ENCODE measurements around the gene KCNIP1.

KCNIP1 gene

DNA sequence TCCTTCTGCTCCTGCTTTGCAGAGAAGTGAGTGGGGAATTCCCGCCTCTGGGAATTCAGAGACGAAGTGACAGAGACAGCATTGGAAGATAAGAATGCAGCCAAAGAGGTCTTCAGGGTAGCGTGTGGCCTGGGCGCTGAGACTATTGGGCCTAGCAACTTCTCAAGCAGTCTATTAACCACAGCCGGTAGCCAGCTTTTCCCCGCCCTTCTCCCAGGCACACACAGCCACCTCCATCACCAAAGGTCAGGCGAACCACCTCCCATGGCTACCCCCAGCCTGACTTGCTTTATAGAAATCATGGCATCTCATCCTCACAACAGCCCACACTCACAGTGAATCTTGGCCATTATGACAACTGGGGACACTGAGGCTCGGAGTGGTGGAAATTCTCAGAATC, 124.2 kb downstream of the KCNIP1 start:
- H3K14ac ChIP-seq (ENCODE audit: low read length) = no peak overlapping the region
- no peaks in the 10 kb centered on the region for H3K79me1 ChIP-seq (ENCODE audit: low read depth, low read length)
- H3K4me2 ChIP-seq (ENCODE audit: insufficient read depth, low read length, poor library complexity, severe bottlenecking) = no peak overlapping the region
- no peak overlapping the region for H2AFZ ChIP-seq (ENCODE audit: low read length)
- H2AK5ac ChIP-seq (ENCODE audit: low read depth, low read length) = no peak overlapping the region
- no peak overlapping the region for H2BK5ac ChIP-seq (ENCODE audit: low read length)
- H4K8ac ChIP-seq (ENCODE audit: low read depth, low read length) = no peak overlapping the region
- H3K27me3 ChIP-seq (ENCODE audit: control insufficient read depth in 3 of 3, insufficient read depth in 3 of 3, low read depth in 1 of 3, low read length in 3 of 3) = peaks cover 0 to 7% (median 0%) of the 10 kb centered on the region in 3 experiments
- H3K9ac ChIP-seq (ENCODE audit: low read depth, low read length, poor library complexity) = no peak overlapping the region
- H3K9me3 ChIP-seq (replicated peaks in 1 of 2; ENCODE audit: control insufficient read depth in 2 of 2, insufficient read depth in 1 of 2, low read depth in 1 of 2, low read length in 2 of 2) = no peaks in the 10 kb centered on the region
- H3K36me3 ChIP-seq (replicated peaks in 1 of 2; ENCODE audit: control insufficient read depth in 2 of 2, insufficient read depth in 2 of 2, low read length in 2 of 2) = no peaks in the 10 kb centered on the region
- H4K91ac ChIP-seq (ENCODE audit: low read depth, low read length, poor library complexity) = no peak overlapping the region
- no peak for DNase-seq (ENCODE audit: low spot score)
- no peak overlapping the region for H2BK12ac ChIP-seq (ENCODE audit: low read length)
- no peak overlapping the region for H3K23ac ChIP-seq (ENCODE audit: low read depth, low read length, poor library complexity)
- H2BK15ac ChIP-seq (ENCODE audit: low read length) = no peak overlapping the region
- peaks cover 0 to 14% of the 10 kb centered on the region in 2 donors for H3K4me1 ChIP-seq (ENCODE audit: control insufficient read depth in 2 of 2, insufficient read depth in 1 of 2, low read depth in 1 of 2, low read length in 2 of 2)
- no peak overlapping the region for H3K4me3 ChIP-seq (ENCODE audit: low read length in 2 of 2)
- H3K4ac ChIP-seq (ENCODE audit: low read length) = no peak overlapping the region
- peak overlapping the region; percentile 16 for H3K18ac ChIP-seq (ENCODE audit: low read length)
- no CpG with 5 or more reads among the region's 8 CpGs for WGBS, 2 donors (ENCODE audit: extremely low coverage in 2 of 2, insufficient read length in 2 of 2, insufficient replicate concordance in 1 of 2)
- H3K27ac ChIP-seq (replicated peaks; ENCODE audit: low read length) = no peak overlapping the region
- H2BK120ac ChIP-seq (ENCODE audit: low read depth, low read length) = no peak overlapping the region

GRCh38 chr5:170628691-170629565, 125.1 kb downstream of the KCNIP1 start:
- Histone ChIP-seq H4K91ac (ENCODE audit: low read depth, low read length, poor library complexity) (no peak overlapping the region), H3K23ac (ENCODE audit: low read depth, low read length, poor library complexity) (no peak overlapping the region), H3K9ac (ENCODE audit: low read depth, low read length, poor library complexity) (no peak overlapping the region), H3K36me3 (replicated peaks in 1 of 2; ENCODE audit: control insufficient read depth in 2 of 2, insufficient read depth in 2 of 2, low read length in 2 of 2) (no peaks in the 10 kb centered on the region), H3K4ac (ENCODE audit: low read length) (no peak overlapping the region), H3K14ac (ENCODE audit: low read length) (no peak overlapping the region), H3K4me3 (ENCODE audit: low read length in 2 of 2) (peak overlapping the region in 1 of 2 donors; percentile 37), H2BK5ac (ENCODE audit: low read length) (no peak overlapping the region), H2BK120ac (ENCODE audit: low read depth, low read length) (no peak overlapping the region), H3K27me3 (ENCODE audit: control insufficient read depth in 3 of 3, insufficient read depth in 3 of 3, low read depth in 1 of 3, low read length in 3 of 3) (peaks cover 0 to 7% (median 0%) of the 10 kb centered on the region in 3 experiments), H3K79me1 (ENCODE audit: low read depth, low read length) (no peaks in the 10 kb centered on the region), H2BK15ac (ENCODE audit: low read length) (no peak overlapping the region), H3K18ac (ENCODE audit: low read length) (peak overlapping the region; percentile 11), H3K4me1 (ENCODE audit: control insufficient read depth in 2 of 2, insufficient read depth in 1 of 2, low read depth in 1 of 2, low read length in 2 of 2) (peaks cover 3 to 16% of the 10 kb centered on the region in 2 donors), H4K8ac (ENCODE audit: low read depth, low read length) (no peak overlapping the region), H3K4me2 (ENCODE audit: insufficient read depth, low read length, poor library complexity, severe bottlenecking) (no peak overlapping the region), H2AFZ (ENCODE audit: low read length) (no peak overlapping the region), H3K27ac (replicated peaks; ENCODE audit: low read length) (no peak overlapping the region), H2AK5ac (ENCODE audit: low read depth, low read length) (no peak overlapping the region), H2BK12ac (ENCODE audit: low read length) (no peak overlapping the region), H3K9me3 (replicated peaks in 1 of 2; ENCODE audit: control insufficient read depth in 2 of 2, insufficient read depth in 1 of 2, low read depth in 1 of 2, low read length in 2 of 2) (no peaks in the 10 kb centered on the region)
- WGBS, 2 donors (ENCODE audit: extremely low coverage in 2 of 2, insufficient read length in 2 of 2, insufficient replicate concordance in 1 of 2) = no CpG with 5 or more reads among the region's 19 CpGs
- DNase-seq (ENCODE audit: low spot score) = no peak

GRCh38 chr5:170629566-170630175, 125.9 kb downstream of the KCNIP1 start:
- Histone ChIP-seq H3K14ac (ENCODE audit: low read length) (no peak overlapping the region), H3K9ac (ENCODE audit: low read depth, low read length, poor library complexity) (no peak overlapping the region), H2AFZ (ENCODE audit: low read length) (no peak overlapping the region), H3K23ac (ENCODE audit: low read depth, low read length, poor library complexity) (no peak overlapping the region), H3K79me1 (ENCODE audit: low read depth, low read length) (no peaks in the 10 kb centered on the region), H2AK5ac (ENCODE audit: low read depth, low read length) (no peak overlapping the region), H3K18ac (ENCODE audit: low read length) (no peak overlapping the region), H3K27me3 (ENCODE audit: control insufficient read depth in 3 of 3, insufficient read depth in 3 of 3, low read depth in 1 of 3, low read length in 3 of 3) (peaks cover 0 to 7% (median 0%) of the 10 kb centered on the region in 3 experiments), H4K91ac (ENCODE audit: low read depth, low read length, poor library complexity) (no peak overlapping the region), H3K9me3 (replicated peaks in 1 of 2; ENCODE audit: control insufficient read depth in 2 of 2, insufficient read depth in 1 of 2, low read depth in 1 of 2, low read length in 2 of 2) (no peaks in the 10 kb centered on the region), H3K27ac (replicated peaks; ENCODE audit: low read length) (no peak overlapping the region), H2BK5ac (ENCODE audit: low read length) (no peak overlapping the region), H4K8ac (ENCODE audit: low read depth, low read length) (no peak overlapping the region), H2BK15ac (ENCODE audit: low read length) (no peak overlapping the region), H3K4me2 (ENCODE audit: insufficient read depth, low read length, poor library complexity, severe bottlenecking) (no peak overlapping the region), H3K36me3 (replicated peaks in 1 of 2; ENCODE audit: control insufficient read depth in 2 of 2, insufficient read depth in 2 of 2, low read length in 2 of 2) (no peaks in the 10 kb centered on the region), H3K4me1 (ENCODE audit: control insufficient read depth in 2 of 2, insufficient read depth in 1 of 2, low read depth in 1 of 2, low read length in 2 of 2) (peaks cover 5 to 20% of the 10 kb centered on the region in 2 donors), H2BK12ac (ENCODE audit: low read length) (no peak overlapping the region), H3K4me3 (ENCODE audit: low read length in 2 of 2) (no peak overlapping the region), H3K4ac (ENCODE audit: low read length) (no peak overlapping the region), H2BK120ac (ENCODE audit: low read depth, low read length) (no peak overlapping the region)
- no peak for DNase-seq (ENCODE audit: low spot score)
- WGBS, 2 donors (ENCODE audit: extremely low coverage in 2 of 2, insufficient read length in 2 of 2, insufficient replicate concordance in 1 of 2) = no CpG with 5 or more reads among the region's 7 CpGs

DNA sequence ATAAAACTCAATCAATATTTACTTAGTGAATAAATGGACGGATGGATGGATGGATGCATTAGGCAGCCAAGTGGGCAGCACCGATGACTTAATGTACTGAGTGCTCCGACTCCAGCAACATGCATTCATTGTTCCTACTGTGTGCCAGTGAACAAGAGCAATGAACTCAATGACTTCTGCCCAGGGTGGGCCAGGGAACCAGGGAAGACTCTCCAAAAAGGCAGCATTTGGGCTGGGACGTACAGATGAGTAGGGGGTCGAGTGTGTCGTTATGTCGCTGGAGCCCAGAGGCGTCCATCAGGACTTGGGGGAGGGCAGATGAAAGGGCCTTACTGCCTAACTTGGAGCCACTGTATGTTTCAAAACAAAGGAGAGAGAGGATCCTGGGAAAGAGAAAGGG, 126.4 kb downstream of the KCNIP1 start:
- no peak for DNase-seq (ENCODE audit: low spot score)
- Histone ChIP-seq H2BK12ac (ENCODE audit: low read length) (no peak overlapping the region), H3K14ac (ENCODE audit: low read length) (no peak overlapping the region), H3K18ac (ENCODE audit: low read length) (no peak overlapping the region), H3K9me3 (replicated peaks in 1 of 2; ENCODE audit: control insufficient read depth in 2 of 2, insufficient read depth in 1 of 2, low read depth in 1 of 2, low read length in 2 of 2) (no peaks in the 10 kb centered on the region), H3K4me2 (ENCODE audit: insufficient read depth, low read length, poor library complexity, severe bottlenecking) (no peak overlapping the region), H3K79me1 (ENCODE audit: low read depth, low read length) (no peaks in the 10 kb centered on the region), H3K4me1 (ENCODE audit: control insufficient read depth in 2 of 2, insufficient read depth in 1 of 2, low read depth in 1 of 2, low read length in 2 of 2) (peaks cover 5 to 20% of the 10 kb centered on the region in 2 donors), H3K9ac (ENCODE audit: low read depth, low read length, poor library complexity) (no peak overlapping the region), H2BK120ac (ENCODE audit: low read depth, low read length) (no peak overlapping the region), H3K4ac (ENCODE audit: low read length) (no peak overlapping the region), H2AK5ac (ENCODE audit: low read depth, low read length) (no peak overlapping the region), H3K4me3 (ENCODE audit: low read length in 2 of 2) (no peak overlapping the region), H2AFZ (ENCODE audit: low read length) (no peak overlapping the region), H4K8ac (ENCODE audit: low read depth, low read length) (no peak overlapping the region), H3K23ac (ENCODE audit: low read depth, low read length, poor library complexity) (no peak overlapping the region), H3K27me3 (ENCODE audit: control insufficient read depth in 3 of 3, insufficient read depth in 3 of 3, low read depth in 1 of 3, low read length in 3 of 3) (peaks cover 0 to 7% (median 0%) of the 10 kb centered on the region in 3 experiments), H4K91ac (ENCODE audit: low read depth, low read length, poor library complexity) (no peak overlapping the region), H2BK15ac (ENCODE audit: low read length) (no peak overlapping the region), H3K36me3 (replicated peaks in 1 of 2; ENCODE audit: control insufficient read depth in 2 of 2, insufficient read depth in 2 of 2, low read length in 2 of 2) (no peaks in the 10 kb centered on the region), H2BK5ac (ENCODE audit: low read length) (no peak overlapping the region), H3K27ac (replicated peaks; ENCODE audit: low read length) (no peak overlapping the region)
- no CpG with 5 or more reads among the region's 8 CpGs for WGBS, 2 donors (ENCODE audit: extremely low coverage in 2 of 2, insufficient read length in 2 of 2, insufficient replicate concordance in 1 of 2)

All from neuronal stem cell (in vitro differentiated cells).